HL-60 (cell line): ENCODE results near the gene CDK6.

Experiments used
- CTCF ChIP-seq: IDR thresholded peaks from one replicate; pipeline ENCODE4 v1.5.1; 2011; ENCODE audit warnings: low read length, control low read depth, inconsistent platforms; ENCODE audit not compliant: insufficient read depth
- GABPA ChIP-seq: IDR thresholded peaks from 2 replicates; pipeline ENCODE4 v1.6.1; 2012; ENCODE audit warnings: low read depth
- POLR2AphosphoS5 ChIP-seq: IDR thresholded peaks from 2 replicates; pipeline ENCODE4 v1.6.1; 2012; ENCODE audit warnings: low read depth
- TF ChIP-seq, protein P1 (sequence below): IDR thresholded peaks from 2 replicates; pipeline ENCODE4 v1.6.1; 2012; ENCODE audit warnings: low read depth; ENCODE audit not compliant: insufficient replicate concordance

DNA sequence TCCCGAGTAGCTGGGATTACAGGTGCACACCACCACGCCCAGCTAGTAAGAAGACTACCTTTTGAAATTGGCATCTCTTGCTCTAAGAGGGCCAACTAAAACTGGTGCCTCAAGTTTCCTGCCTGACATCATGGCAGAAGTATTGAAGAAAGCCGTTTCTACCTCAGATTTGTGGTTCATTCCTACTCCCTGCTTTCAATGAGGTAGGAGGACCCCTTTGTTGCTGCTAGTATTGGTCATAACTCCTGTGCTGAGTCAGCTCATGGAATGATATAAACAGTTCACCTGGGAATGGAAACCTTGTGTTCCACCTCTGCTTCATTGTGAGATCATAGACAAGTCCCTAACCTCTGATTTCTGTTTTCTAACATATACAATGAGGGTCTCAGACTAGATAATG lies 82.8 kb downstream of the CDK6 start:
- TF ChIP-seq CTCF, result no peak
- TF ChIP-seq, protein P1, sequence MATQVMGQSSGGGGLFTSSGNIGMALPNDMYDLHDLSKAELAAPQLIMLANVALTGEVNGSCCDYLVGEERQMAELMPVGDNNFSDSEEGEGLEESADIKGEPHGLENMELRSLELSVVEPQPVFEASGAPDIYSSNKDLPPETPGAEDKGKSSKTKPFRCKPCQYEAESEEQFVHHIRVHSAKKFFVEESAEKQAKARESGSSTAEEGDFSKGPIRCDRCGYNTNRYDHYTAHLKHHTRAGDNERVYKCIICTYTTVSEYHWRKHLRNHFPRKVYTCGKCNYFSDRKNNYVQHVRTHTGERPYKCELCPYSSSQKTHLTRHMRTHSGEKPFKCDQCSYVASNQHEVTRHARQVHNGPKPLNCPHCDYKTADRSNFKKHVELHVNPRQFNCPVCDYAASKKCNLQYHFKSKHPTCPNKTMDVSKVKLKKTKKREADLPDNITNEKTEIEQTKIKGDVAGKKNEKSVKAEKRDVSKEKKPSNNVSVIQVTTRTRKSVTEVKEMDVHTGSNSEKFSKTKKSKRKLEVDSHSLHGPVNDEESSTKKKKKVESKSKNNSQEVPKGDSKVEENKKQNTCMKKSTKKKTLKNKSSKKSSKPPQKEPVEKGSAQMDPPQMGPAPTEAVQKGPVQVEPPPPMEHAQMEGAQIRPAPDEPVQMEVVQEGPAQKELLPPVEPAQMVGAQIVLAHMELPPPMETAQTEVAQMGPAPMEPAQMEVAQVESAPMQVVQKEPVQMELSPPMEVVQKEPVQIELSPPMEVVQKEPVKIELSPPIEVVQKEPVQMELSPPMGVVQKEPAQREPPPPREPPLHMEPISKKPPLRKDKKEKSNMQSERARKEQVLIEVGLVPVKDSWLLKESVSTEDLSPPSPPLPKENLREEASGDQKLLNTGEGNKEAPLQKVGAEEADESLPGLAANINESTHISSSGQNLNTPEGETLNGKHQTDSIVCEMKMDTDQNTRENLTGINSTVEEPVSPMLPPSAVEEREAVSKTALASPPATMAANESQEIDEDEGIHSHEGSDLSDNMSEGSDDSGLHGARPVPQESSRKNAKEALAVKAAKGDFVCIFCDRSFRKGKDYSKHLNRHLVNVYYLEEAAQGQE, result no peak
- no peak for TF ChIP-seq POLR2AphosphoS5
- no peak for TF ChIP-seq GABPA
